Caco-2 (cell line): Measurements from ENCODE around the gene CDH1. TPM values are rescaled to one million over a fixed set of nuclear protein-coding genes. Genes with fewer than 3 reads are reported as not detected.

ENCODE experiments used
- BruUV-seq: library from RNA; stranded (reverse); fragments of 400-500 nt; replicated peaks from 2 replicates; lab custom pipeline; 2021; lab: Mats Ljungman, UMichigan
- CTCF ChIA-PET: fragments of 300-600 bp; sonication (Branson Sonifier 250); formaldehyde crosslinking; loops from one replicate; lab custom pipeline; 2022; ENCODE audit warnings: antibody characterized with exemption; lab: Charles Lee
- POLR2A ChIA-PET: fragments of 300-600 bp; sonication (Branson Sonifier 250); formaldehyde crosslinking; loops from one replicate; lab custom pipeline; 2022; ENCODE audit warnings: antibody characterized with exemption; lab: Charles Lee
- DNase-seq, 2 experiments: peaks; one replicate each; pipeline versions ENCODE4 v3.0.0 to v3.0.0-alpha.2; 2020 to 2022
- H3K27me3 ChIP-seq: replicated peaks from 2 replicates; pipeline ENCODE4 v1.6.0; 2011; ENCODE audit warnings: low read length; ENCODE audit not compliant: control insufficient read depth, insufficient read depth
- H3K36me3 ChIP-seq: 2 replicates; pipeline ENCODE4 v1.5.1; 2011; ENCODE audit warnings: low read length; ENCODE audit not compliant: control insufficient read depth, insufficient read depth
- H3K4me1 ChIP-seq: fragments of 250-450 bp; sonication (Bioruptor Pico); 2 replicates; pipeline ENCODE4 v1.5.1; 2020; ENCODE audit warnings: mild to moderate bottlenecking
- H3K4me3 ChIP-seq: 2 replicates; pipeline ENCODE4 v1.5.1; 2011; ENCODE audit warnings: low read depth, mild to moderate bottlenecking, control low read depth, low read length
- H3K9me3 ChIP-seq: fragments of 250-450 bp; sonication (Bioruptor Pico); 2 replicates; pipeline ENCODE4 v1.5.1; 2020; ENCODE audit warnings: mild to moderate bottlenecking, moderate library complexity
- H3K27ac Mint-ChIP-seq: one replicate; pipeline ENCODE4 v1.8.0; 2022; ENCODE audit warnings: mixed read lengths; ENCODE audit not compliant: unreplicated experiment
- H3K27me3 Mint-ChIP-seq: one replicate; pipeline ENCODE4 v1.8.0; 2022; ENCODE audit warnings: mixed read lengths; ENCODE audit not compliant: insufficient read depth, unreplicated experiment
- H3K36me3 Mint-ChIP-seq: one replicate; pipeline ENCODE4 v1.8.0; 2022; ENCODE audit warnings: mild to moderate bottlenecking, mixed read lengths; ENCODE audit not compliant: insufficient read depth, unreplicated experiment
- H3K4me1 Mint-ChIP-seq: one replicate; pipeline ENCODE4 v1.8.0; 2022; ENCODE audit warnings: low read depth, mixed read lengths; ENCODE audit not compliant: unreplicated experiment
- H3K4me3 Mint-ChIP-seq: one replicate; pipeline ENCODE4 v1.8.0; 2022; ENCODE audit warnings: mild to moderate bottlenecking, moderate library complexity, mixed read lengths; ENCODE audit not compliant: unreplicated experiment
- H3K9me3 Mint-ChIP-seq: one replicate; pipeline ENCODE4 v1.8.0; 2022; ENCODE audit warnings: mixed read lengths; ENCODE audit not compliant: unreplicated experiment
- intact Hi-C: fragments of 100-400 bp; cut with micrococcal nuclease; formaldehyde crosslinking; loops from one replicate; pipeline ENCODE4 v1.10.0; 2022; ENCODE audit not compliant: unreplicated experiment
- total RNA-seq: library from RNA; stranded (reverse); gene quantifications from 2 replicates; pipeline ENCODE4 v1.2.3, GENCODE V29; 2022
- TF ChIP-seq, protein P1 (sequence below), 2 experiments: fragments of 200-600 bp in 1 of 2; IDR thresholded peaks; 1 replicate in 1 of 2; 2 replicates in 1 of 2; pipeline versions ENCODE4 v1.5.1 to v1.8.0; 2011 to 2022; ENCODE audit warnings: antibody characterized with exemption in 1 of 2, control low read depth in 1 of 2, inconsistent platforms in 1 of 2, low read depth in 1 of 2, low read length in 1 of 2, mild to moderate bottlenecking in 1 of 2, moderate library complexity in 1 of 2; ENCODE audit not compliant: insufficient read depth in 1 of 2, severe bottlenecking in 1 of 2, unreplicated experiment in 1 of 2

Gene CDH1
- total RNA-seq, 1 experiment from 2014 or later: 783 TPM

DNA sequence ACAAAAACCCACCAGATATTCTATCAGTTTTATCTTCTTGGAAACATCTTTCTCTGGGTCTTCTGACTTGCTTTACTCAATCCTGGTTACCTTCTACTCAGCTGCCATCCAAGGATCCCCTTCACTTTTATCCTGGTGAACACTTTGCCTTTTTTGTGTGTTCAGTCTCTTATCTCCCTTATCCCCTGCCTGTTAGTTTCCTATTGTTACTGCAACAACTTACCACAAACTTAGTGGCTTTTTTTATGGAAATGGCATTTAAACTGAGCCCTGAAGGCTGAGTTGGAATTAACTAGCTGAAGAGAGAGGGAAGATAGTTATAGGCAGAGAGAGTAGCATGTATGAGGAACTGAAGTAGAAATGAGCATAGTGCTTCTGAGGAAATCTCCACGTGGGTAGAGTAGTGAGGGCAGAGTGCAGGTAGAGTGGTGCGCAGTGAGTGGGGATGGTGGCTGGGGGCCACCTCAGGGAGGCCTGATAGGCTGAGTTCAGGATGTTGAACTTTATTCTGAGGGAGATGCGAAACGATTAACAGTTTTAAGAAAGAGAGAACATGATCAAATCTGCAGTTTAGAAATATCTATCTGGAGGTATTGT is 132.5 kb downstream of the CDH1 start:
- Mint-ChIP-seq H3K27me3 (no peaks in the 10 kb centered on the region), H3K9me3 (no peaks in the 10 kb centered on the region), H3K4me3 (no peak overlapping the region), H3K36me3 (peaks cover 15% of the 10 kb centered on the region), H3K4me1 (peaks cover 24% of the 10 kb centered on the region), H3K27ac (peak overlapping the region; percentile 5)
- no peak for DNase-seq
- Histone ChIP-seq H3K27me3 (no peaks in the 10 kb centered on the region), H3K4me1 (peaks cover 39% of the 10 kb centered on the region), H3K9me3 (no peaks in the 10 kb centered on the region), H3K36me3 (no peaks in the 10 kb centered on the region), H3K4me3 (no peak overlapping the region)
- intact Hi-C loops: no loop called here
- BruUV-seq: no TSS peak
- POLR2A ChIA-PET: no interaction called here
- CTCF ChIA-PET: no interaction called here
- TF ChIP-seq, protein P1, sequence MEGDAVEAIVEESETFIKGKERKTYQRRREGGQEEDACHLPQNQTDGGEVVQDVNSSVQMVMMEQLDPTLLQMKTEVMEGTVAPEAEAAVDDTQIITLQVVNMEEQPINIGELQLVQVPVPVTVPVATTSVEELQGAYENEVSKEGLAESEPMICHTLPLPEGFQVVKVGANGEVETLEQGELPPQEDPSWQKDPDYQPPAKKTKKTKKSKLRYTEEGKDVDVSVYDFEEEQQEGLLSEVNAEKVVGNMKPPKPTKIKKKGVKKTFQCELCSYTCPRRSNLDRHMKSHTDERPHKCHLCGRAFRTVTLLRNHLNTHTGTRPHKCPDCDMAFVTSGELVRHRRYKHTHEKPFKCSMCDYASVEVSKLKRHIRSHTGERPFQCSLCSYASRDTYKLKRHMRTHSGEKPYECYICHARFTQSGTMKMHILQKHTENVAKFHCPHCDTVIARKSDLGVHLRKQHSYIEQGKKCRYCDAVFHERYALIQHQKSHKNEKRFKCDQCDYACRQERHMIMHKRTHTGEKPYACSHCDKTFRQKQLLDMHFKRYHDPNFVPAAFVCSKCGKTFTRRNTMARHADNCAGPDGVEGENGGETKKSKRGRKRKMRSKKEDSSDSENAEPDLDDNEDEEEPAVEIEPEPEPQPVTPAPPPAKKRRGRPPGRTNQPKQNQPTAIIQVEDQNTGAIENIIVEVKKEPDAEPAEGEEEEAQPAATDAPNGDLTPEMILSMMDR (IDR thresholded peaks at IDR 0.05; ENCODE audit: insufficient read depth in 1 of 2, low read depth in 1 of 2, low read length in 1 of 2, severe bottlenecking in 1 of 2, unreplicated experiment in 1 of 2): no peak

DNA sequence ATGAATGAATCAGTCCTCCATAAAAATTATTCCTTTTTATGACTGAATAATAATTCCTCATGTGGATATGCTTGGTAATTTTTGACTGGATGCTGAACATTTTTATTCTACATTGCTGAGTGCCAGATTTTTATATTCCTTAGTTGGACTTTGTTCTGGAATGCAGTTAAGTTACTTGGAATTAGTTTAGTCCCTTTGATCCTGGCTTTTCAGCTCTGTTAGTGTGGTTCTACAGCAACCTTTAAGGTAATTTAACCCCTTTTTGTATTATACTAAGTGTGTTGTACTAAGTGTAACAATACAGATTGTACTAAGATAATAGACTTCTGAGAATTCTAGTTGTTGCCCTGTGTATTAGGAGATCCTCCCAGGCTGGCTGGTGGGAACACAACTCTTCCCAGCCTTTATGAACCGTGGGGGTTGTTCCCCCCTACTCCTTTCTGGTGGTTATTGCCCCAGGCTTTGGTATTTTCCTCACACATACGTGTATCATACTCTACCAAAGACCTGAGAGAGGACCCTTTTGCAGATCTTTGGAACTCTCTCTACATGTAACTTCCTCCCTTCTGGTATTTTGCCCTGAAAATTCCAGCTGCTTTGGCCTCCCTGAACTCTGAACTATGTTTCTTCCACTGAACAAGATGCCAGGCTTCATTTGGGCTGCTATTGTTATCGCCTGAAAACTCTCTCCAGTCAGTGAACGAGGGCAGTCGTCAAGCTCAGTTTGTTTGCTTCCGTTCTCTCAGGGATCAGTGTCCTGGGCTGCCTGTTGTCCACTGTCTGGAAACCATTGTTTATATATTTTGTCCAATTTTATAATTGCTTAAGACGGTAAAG is 136.8 kb downstream of the CDH1 start:
- peak overlapping the region; percentile 99 for H3K27ac Mint-ChIP-seq
- BruUV-seq: TSS peak; percentile 92
- H3K4me3 ChIP-seq: no peak overlapping the region
- peaks cover 29% of the 10 kb centered on the region for H3K4me1 Mint-ChIP-seq
- peak overlapping the region; percentile 68 for H3K4me3 Mint-ChIP-seq
- intact Hi-C loops: loop anchor here (1.0 kb wide), 2 partner anchors 27 to 33 kb away; no protein-coding TSS in a partner anchor
- peaks cover 52% of the 10 kb centered on the region for H3K4me1 ChIP-seq
- no peaks in the 10 kb centered on the region for H3K9me3 Mint-ChIP-seq
- no peaks in the 10 kb centered on the region for H3K27me3 Mint-ChIP-seq
- TF ChIP-seq, protein P1 (IDR thresholded peaks at IDR 0.05; ENCODE audit: insufficient read depth in 1 of 2, low read depth in 1 of 2, low read length in 1 of 2, severe bottlenecking in 1 of 2, unreplicated experiment in 1 of 2): no peak
- DNase-seq: peak; percentile 71 to 76
- no peaks in the 10 kb centered on the region for H3K36me3 ChIP-seq
- no peaks in the 10 kb centered on the region for H3K27me3 ChIP-seq
- ChIA-PET CTCF (interaction anchor here (0.5 to 1.7 kb wide), 8 partner anchors 12 to 414 kb away, joined by 3 to 8 read pairs (median 4); partner anchors contain the start of genes CHTF8, HAS3 and UTP4), POLR2A (interaction anchor here (0.6 to 1.1 kb wide), 2 partner anchors 35 to 259 kb away, joined by 3 to 4 read pairs; no protein-coding TSS in a partner anchor)
- H3K9me3 ChIP-seq: no peaks in the 10 kb centered on the region
- peaks cover 23% of the 10 kb centered on the region for H3K36me3 Mint-ChIP-seq

DNA sequence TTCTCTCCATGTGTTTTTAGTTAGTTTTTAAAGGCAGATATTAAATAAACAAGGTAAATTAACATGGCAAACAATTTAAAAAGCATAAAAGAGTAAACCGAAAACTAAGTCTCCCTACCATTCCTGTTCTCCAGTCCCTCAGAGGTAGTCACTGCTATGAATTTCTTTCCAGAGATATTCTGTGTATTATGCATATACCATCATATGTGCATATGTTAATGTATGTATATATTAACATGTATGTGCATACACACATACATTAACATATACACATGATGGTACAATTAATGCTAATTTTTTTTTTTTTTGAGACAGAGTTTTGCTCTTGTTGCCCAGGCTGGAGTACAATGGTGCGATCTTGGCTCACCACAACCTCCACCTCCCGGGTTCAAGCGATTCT is 138.8 kb downstream of the CDH1 start:
- Histone ChIP-seq H3K27me3 (no peaks in the 10 kb centered on the region), H3K9me3 (no peaks in the 10 kb centered on the region), H3K4me3 (no peak overlapping the region), H3K36me3 (no peaks in the 10 kb centered on the region), H3K4me1 (peaks cover 40% of the 10 kb centered on the region)
- no TSS peak for BruUV-seq
- Mint-ChIP-seq H3K9me3 (no peaks in the 10 kb centered on the region), H3K27me3 (no peaks in the 10 kb centered on the region), H3K4me3 (no peak overlapping the region), H3K27ac (peak overlapping the region; percentile 99), H3K36me3 (peaks cover 32% of the 10 kb centered on the region), H3K4me1 (peaks cover 20% of the 10 kb centered on the region)
- ChIA-PET CTCF (no interaction called here), POLR2A (no interaction called here)
- TF ChIP-seq, protein P1 (IDR thresholded peaks at IDR 0.05; ENCODE audit: insufficient read depth in 1 of 2, low read depth in 1 of 2, low read length in 1 of 2, severe bottlenecking in 1 of 2, unreplicated experiment in 1 of 2): no peak
- intact Hi-C loops: no loop called here
- no peak for DNase-seq
